HepG2 (cell line): ENCODE measurements around the gene DGKG. TPM values are rescaled to one million over a fixed set of nuclear protein-coding genes. Genes with fewer than 3 reads are reported as not detected.

ENCODE experiments used
- MIER3 ChIP-seq: IDR thresholded peaks from 2 replicates; pipeline ENCODE4 v1.6.1; 2016; ENCODE audit warnings: missing compliant biosample characterization, borderline replicate concordance
- MYPOP ChIP-seq: sonication (generic); formaldehyde crosslinking; IDR thresholded peaks from 2 replicates; pipeline ENCODE4 v1.8.1; 2023; ENCODE audit warnings: mild to moderate bottlenecking, moderate library complexity, missing genetic modification reagents
- NFIB ChIP-seq: sonication (generic); formaldehyde crosslinking; IDR thresholded peaks from 2 replicates; pipeline ENCODE4 v1.9.0; 2021; ENCODE audit warnings: missing genetic modification reagents, mild to moderate bottlenecking, borderline replicate concordance
- RFXANK ChIP-seq: IDR thresholded peaks from 2 replicates; pipeline ENCODE4 v1.6.1; 2016
- U2AF2 ChIP-seq: fragments of 200-400 bp; formaldehyde crosslinking; IDR thresholded peaks from 2 replicates; pipeline ENCODE4 v1.6.1; 2017; ENCODE audit warnings: low read depth, mild to moderate bottlenecking, low read length
- ZFX ChIP-seq: sonication (generic); formaldehyde crosslinking; IDR thresholded peaks from 2 replicates; pipeline ENCODE4 v1.4.0; 2020; ENCODE audit warnings: mild to moderate bottlenecking, low read depth, missing genetic modification reagents, moderate library complexity
- ZNF101 ChIP-seq: sonication (generic); formaldehyde crosslinking; IDR thresholded peaks from 2 replicates; pipeline ENCODE4 v1.4.0; 2020; ENCODE audit warnings: mild to moderate bottlenecking, low read depth, missing genetic modification reagents, borderline replicate concordance
- ZNF207 ChIP-seq: fragments of 450-650 bp; IDR thresholded peaks from 2 replicates; pipeline ENCODE4 v1.6.1; 2016; ENCODE audit warnings: antibody characterized with exemption, borderline replicate concordance
- ZNF230 ChIP-seq: sonication (generic); formaldehyde crosslinking; IDR thresholded peaks from 2 replicates; pipeline ENCODE4 v1.4.0; 2020; ENCODE audit warnings: mild to moderate bottlenecking, missing genetic modification reagents
- ZNF547 ChIP-seq: sonication (generic); formaldehyde crosslinking; IDR thresholded peaks from 2 replicates; pipeline ENCODE4 v1.5.1; 2020; ENCODE audit warnings: mild to moderate bottlenecking, missing genetic modification reagents
- ZNF576 ChIP-seq: sonication (generic); formaldehyde crosslinking; IDR thresholded peaks from 2 replicates; pipeline ENCODE4 v1.4.0; 2020; ENCODE audit warnings: mild to moderate bottlenecking, missing genetic modification reagents
- ZNF713 ChIP-seq: sonication (generic); formaldehyde crosslinking; IDR thresholded peaks from 2 replicates; pipeline ENCODE4 v1.4.0; 2020; ENCODE audit warnings: mild to moderate bottlenecking, missing genetic modification reagents
- ZNF891 ChIP-seq: sonication (generic); formaldehyde crosslinking; IDR thresholded peaks from 2 replicates; pipeline ENCODE4 v1.5.0; 2020; ENCODE audit warnings: mild to moderate bottlenecking, missing genetic modification reagents
- polyA plus RNA-seq, 8 experiments: library from polyadenylated mRNA; depleted of rRNA in 3 of 8; stranded (reverse) in 7 of 8; unstranded in 1 of 8; fragments of >200 nt; fragmentation: Illumina TruSeq in 4 of 8; extraction: Trizol in 4 of 8; gene quantifications; 2 replicates each; pipeline versions ENCODE4 v1.2.1 to v1.2.3, GENCODE V29; 2011 to 2016; ENCODE audit warnings: low read depth in 4 of 8, missing spikeins in 1 of 8, mixed read lengths in 1 of 8; ENCODE audit not compliant: insufficient read depth in 1 of 8
- total RNA-seq, 5 experiments: library from RNA; depleted of rRNA; stranded (reverse); fragments of >200 nt; fragmentation: Illumina TruSeq; extraction: Trizol; gene quantifications; 2 replicates each; pipeline ENCODE4 v1.2.3, GENCODE V29; 2016; ENCODE audit warnings: low read depth in 1 of 5
- TF ChIP-seq, protein P1 (sequence below): sonication (generic); formaldehyde crosslinking; IDR thresholded peaks from 2 replicates; pipeline ENCODE4 v1.4.0; 2020; ENCODE audit warnings: missing genetic modification reagents
- TF ChIP-seq, protein P2 (sequence below): sonication (generic); formaldehyde crosslinking; IDR thresholded peaks from 2 replicates; pipeline ENCODE4 v1.9.0; 2021; ENCODE audit warnings: missing genetic modification reagents, borderline replicate concordance
- TF ChIP-seq, protein P3 (sequence below): sonication (generic); formaldehyde crosslinking; IDR thresholded peaks from 2 replicates; pipeline ENCODE4 v1.4.0; 2020; ENCODE audit warnings: missing genetic modification reagents
- TF ChIP-seq, protein P4 (sequence below): sonication (generic); formaldehyde crosslinking; IDR thresholded peaks from 2 replicates; pipeline ENCODE4 v1.4.0; 2020; ENCODE audit warnings: low read depth, missing genetic modification reagents
- TF ChIP-seq, protein P5 (sequence below): IDR thresholded peaks from 2 replicates; pipeline ENCODE4 v1.6.1; 2016; ENCODE audit warnings: low read depth, control low read depth

The DGKG gene
- total and polyA plus RNA-seq, 2 of the 13 experiments (the other 11 are each of a cell fraction or from before 2014, with no cell fraction given), result 3.8 to 6.2 TPM

DNA sequence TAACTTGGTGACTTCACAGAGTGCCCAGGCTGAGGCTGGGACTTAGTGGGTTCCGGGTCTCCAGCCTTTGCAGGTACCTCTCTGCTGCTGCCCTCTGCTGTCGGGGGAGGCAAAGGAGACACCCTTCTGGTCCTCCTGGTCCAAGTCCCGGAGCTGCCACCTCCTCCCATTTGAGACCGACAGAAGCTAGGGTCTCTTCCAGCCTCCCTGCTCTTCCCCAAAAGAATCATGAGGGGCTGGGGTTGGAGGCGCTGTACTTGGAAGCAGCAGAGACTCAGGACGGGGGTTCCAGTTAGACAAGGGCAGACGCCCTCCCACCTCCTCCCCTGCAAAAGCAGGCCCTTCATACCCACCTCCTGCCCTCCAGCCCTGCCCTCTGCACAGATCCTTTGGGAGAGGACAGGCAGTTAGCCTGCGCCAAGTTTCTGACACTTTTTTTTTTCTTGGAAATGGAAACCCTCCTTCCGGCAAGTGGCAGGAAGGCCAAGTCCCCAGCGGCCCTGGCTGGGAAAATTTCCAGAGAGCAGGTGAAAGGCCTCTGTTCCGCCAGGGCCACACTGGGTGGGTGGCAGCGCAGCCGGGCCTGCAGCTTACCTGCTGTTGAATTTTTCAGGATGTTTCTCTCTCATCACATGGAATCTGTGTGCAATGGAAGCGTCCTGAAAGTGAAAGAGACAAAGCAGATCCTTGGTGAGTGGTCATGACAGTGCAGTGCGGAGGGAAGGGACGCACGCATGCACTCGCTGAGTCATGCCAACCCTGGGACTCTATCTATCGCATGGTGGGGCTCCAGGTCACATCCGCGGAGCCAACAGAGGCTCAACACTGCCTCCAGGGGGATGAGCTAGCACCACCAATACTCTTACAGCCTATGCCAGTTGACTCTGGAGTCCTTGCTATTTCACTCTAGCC is 119.9 kb downstream of the DGKG start (continued):
- TF ChIP-seq, protein P1, sequence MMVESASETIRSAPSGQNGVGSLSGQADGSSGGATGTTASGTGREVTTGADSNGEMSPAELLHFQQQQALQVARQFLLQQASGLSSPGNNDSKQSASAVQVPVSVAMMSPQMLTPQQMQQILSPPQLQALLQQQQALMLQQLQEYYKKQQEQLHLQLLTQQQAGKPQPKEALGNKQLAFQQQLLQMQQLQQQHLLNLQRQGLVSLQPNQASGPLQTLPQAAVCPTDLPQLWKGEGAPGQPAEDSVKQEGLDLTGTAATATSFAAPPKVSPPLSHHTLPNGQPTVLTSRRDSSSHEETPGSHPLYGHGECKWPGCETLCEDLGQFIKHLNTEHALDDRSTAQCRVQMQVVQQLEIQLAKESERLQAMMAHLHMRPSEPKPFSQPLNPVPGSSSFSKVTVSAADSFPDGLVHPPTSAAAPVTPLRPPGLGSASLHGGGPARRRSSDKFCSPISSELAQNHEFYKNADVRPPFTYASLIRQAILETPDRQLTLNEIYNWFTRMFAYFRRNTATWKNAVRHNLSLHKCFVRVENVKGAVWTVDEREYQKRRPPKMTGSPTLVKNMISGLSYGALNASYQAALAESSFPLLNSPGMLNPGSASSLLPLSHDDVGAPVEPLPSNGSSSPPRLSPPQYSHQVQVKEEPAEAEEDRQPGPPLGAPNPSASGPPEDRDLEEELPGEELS, result peak; percentile 34; the same call in 1 of the 2 replicates
- TF ChIP-seq, protein P2, sequence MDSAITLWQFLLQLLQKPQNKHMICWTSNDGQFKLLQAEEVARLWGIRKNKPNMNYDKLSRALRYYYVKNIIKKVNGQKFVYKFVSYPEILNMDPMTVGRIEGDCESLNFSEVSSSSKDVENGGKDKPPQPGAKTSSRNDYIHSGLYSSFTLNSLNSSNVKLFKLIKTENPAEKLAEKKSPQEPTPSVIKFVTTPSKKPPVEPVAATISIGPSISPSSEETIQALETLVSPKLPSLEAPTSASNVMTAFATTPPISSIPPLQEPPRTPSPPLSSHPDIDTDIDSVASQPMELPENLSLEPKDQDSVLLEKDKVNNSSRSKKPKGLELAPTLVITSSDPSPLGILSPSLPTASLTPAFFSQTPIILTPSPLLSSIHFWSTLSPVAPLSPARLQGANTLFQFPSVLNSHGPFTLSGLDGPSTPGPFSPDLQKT (CRISPR knock-in tag), result no peak
- TF ChIP-seq ZNF101 (CRISPR knock-in tag) (no peak), ZNF713 (CRISPR knock-in tag) (no peak), ZNF547 (CRISPR knock-in tag) (no peak), ZNF576 (no peak), RFXANK (no peak), MIER3 (CRISPR knock-in tag) (peak; percentile 82; the same call in 1 of the 2 replicates), MYPOP (CRISPR knock-in tag) (peak; percentile 33; the same call in 1 of the 2 replicates), ZFX (CRISPR knock-in tag) (peak; percentile 86), ZNF207 (no peak), U2AF2 (no peak), ZNF230 (CRISPR knock-in tag) (no peak), ZNF891 (CRISPR knock-in tag) (no peak), NFIB (CRISPR knock-in tag) (no peak)
- TF ChIP-seq, protein P3, sequence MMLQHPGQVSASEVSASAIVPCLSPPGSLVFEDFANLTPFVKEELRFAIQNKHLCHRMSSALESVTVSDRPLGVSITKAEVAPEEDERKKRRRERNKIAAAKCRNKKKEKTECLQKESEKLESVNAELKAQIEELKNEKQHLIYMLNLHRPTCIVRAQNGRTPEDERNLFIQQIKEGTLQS (CRISPR knock-in tag), result peak; percentile 66; the same call in 1 of the 2 replicates
- TF ChIP-seq, protein P4, sequence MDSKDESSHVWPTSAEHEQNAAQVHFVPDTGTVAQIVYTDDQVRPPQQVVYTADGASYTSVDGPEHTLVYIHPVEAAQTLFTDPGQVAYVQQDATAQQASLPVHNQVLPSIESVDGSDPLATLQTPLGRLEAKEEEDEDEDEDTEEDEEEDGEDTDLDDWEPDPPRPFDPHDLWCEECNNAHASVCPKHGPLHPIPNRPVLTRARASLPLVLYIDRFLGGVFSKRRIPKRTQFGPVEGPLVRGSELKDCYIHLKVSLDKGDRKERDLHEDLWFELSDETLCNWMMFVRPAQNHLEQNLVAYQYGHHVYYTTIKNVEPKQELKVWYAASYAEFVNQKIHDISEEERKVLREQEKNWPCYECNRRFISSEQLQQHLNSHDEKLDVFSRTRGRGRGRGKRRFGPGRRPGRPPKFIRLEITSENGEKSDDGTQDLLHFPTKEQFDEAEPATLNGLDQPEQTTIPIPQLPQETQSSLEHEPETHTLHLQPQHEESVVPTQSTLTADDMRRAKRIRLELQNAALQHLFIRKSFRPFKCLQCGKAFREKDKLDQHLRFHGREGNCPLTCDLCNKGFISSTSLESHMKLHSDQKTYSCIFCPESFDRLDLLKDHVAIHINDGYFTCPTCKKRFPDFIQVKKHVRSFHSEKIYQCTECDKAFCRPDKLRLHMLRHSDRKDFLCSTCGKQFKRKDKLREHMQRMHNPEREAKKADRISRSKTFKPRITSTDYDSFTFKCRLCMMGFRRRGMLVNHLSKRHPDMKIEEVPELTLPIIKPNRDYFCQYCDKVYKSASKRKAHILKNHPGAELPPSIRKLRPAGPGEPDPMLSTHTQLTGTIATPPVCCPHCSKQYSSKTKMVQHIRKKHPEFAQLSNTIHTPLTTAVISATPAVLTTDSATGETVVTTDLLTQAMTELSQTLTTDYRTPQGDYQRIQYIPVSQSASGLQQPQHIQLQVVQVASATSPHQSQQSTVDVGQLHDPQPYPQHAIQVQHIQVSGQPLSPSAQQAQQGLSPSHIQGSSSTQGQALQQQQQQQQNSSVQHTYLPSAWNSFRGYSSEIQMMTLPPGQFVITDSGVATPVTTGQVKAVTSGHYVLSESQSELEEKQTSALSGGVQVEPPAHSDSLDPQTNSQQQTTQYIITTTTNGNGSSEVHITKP (CRISPR knock-in tag), result peak; percentile 56; the same call in 1 of the 2 replicates
- TF ChIP-seq, protein P5, sequence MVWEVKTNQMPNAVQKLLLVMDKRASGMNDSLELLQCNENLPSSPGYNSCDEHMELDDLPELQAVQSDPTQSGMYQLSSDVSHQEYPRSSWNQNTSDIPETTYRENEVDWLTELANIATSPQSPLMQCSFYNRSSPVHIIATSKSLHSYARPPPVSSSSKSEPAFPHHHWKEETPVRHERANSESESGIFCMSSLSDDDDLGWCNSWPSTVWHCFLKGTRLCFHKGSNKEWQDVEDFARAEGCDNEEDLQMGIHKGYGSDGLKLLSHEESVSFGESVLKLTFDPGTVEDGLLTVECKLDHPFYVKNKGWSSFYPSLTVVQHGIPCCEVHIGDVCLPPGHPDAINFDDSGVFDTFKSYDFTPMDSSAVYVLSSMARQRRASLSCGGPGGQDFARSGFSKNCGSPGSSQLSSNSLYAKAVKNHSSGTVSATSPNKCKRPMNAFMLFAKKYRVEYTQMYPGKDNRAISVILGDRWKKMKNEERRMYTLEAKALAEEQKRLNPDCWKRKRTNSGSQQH (CRISPR knock-in tag), result 0 out of 2 replicates have a peak, but pooled peaks have one; percentile 29
